RWPE1 (cell line): Measurements from ENCODE around the gene CCDC102B.

Experiments
- CTCF ChIA-PET: fragments of 350-600 bp; sonication (Branson Sonifier 250); formaldehyde crosslinking; extraction: SDS; loops from one replicate; lab custom pipeline; 2021; lab: Yijun Ruan, JAX
- POLR2A ChIA-PET: fragments of 400-600 bp; formaldehyde crosslinking; extraction: SDS; loops from one replicate; lab custom pipeline; 2020; ENCODE audit warnings: antibody characterized with exemption; ENCODE audit not compliant: low non-redundant PET; lab: Yijun Ruan, JAX
- DNase-seq: peaks from one replicate; pipeline ENCODE4 v3.0.0; 2012; ENCODE audit warnings: low spot score
- H3K27ac ChIP-seq: fragments of 450-650 bp; 2 replicates; pipeline ENCODE4 v1.5.1; 2017
- CTCF ChIP-seq: fragments of 450-650 bp; conservative IDR thresholded peaks from 2 replicates; pipeline ENCODE4 v1.5.1; 2017; ENCODE audit warnings: low read depth, mild to moderate bottlenecking

The CCDC102B gene

GRCh38 chr18:68960355-68960754 lies 162.5 kb downstream of the CCDC102B start:
- H3K27ac ChIP-seq = no peak overlapping the region
- DNase-seq = no peak
- no peak for TF ChIP-seq CTCF
- CTCF ChIA-PET = no interaction called here
- POLR2A ChIA-PET = no interaction called here

GRCh38 chr18:68962623-68963022 lies 164.7 kb downstream of the CCDC102B start:
- ChIA-PET POLR2A (no interaction called here), CTCF (no interaction called here)
- no peak overlapping the region for H3K27ac ChIP-seq
- DNase-seq = no peak
- TF ChIP-seq CTCF = no peak

- no peak for TF ChIP-seq CTCF
- ChIA-PET CTCF (interaction anchor here (0.7 kb wide), 2 partner anchors 13 to 56 kb away, joined by 3 to 4 read pairs; no protein-coding TSS in a partner anchor), POLR2A (no interaction called here)
- no peak overlapping the region for H3K27ac ChIP-seq
- DNase-seq = no peak
These were observed 167.9 kb downstream of the CCDC102B start for GRCh38 chr18:68965817-68966216.

GRCh38 chr18:68969027-68969426 lies 171.1 kb downstream of the CCDC102B start:
- no peak for DNase-seq
- TF ChIP-seq CTCF = no peak
- ChIA-PET CTCF (no interaction called here), POLR2A (no interaction called here)
- no peak overlapping the region for H3K27ac ChIP-seq

- no peak for TF ChIP-seq CTCF
- no peak for DNase-seq
- CTCF ChIA-PET = no interaction called here
- POLR2A ChIA-PET = no interaction called here
- H3K27ac ChIP-seq = no peak overlapping the region
These were observed 174.3 kb downstream of the CCDC102B start for GRCh38 chr18:68972176-68972575.

GRCh38 chr18:68979737-68980136 lies 181.9 kb downstream of the CCDC102B start:
- no peak for DNase-seq
- no peak for TF ChIP-seq CTCF
- ChIA-PET POLR2A (no interaction called here), CTCF (no interaction called here)
- H3K27ac ChIP-seq = no peak overlapping the region

GRCh38 chr18:68983126-68983525 lies 185.2 kb downstream of the CCDC102B start:
- POLR2A ChIA-PET = no interaction called here
- H3K27ac ChIP-seq = no peak overlapping the region
- CTCF ChIA-PET = no interaction called here
- no peak for TF ChIP-seq CTCF
- DNase-seq = no peak
